ENCODE measurements around the gene AGRP.
"Not testable (repeated sequence)": the region's sequence is repeated elsewhere in the genome, so short reads cannot be mapped to it uniquely, and the experiment has no call there.

AGRP gene

GRCh38 chr16:67483150-67483549 is at the start of gene AGRP:
Gene AGRP, minus strand, starts transcription at chr16:67483547. Its CDS starts 149 bp downstream, at chr16:67483398.
- DNase-seq: no peak

- no peak for DNase-seq
Observed at GRCh38 chr16:67531247-67531646, 47.9 kb upstream of the AGRP start.

GRCh38 chr16:67530013-67530939 is 46.9 kb upstream of the AGRP start:
- DNase-seq: peak; percentile 73

- peak; percentile 67 for DNase-seq
Observed at GRCh38 chr16:67529582-67530012, 46.2 kb upstream of the AGRP start.

GRCh38 chr16:67528870-67529581 is 45.7 kb upstream of the AGRP start:
- DNase-seq: peak; percentile 80

- peak; percentile 75 for DNase-seq
Observed at GRCh38 chr16:67528222-67528869, 45.0 kb upstream of the AGRP start, which contains the start of gene RIPOR1. Gene RIPOR1, plus strand, starts transcription at chr16:67528829. Its CDS starts 9,618 bp downstream, at chr16:67538447.

- DNase-seq: no peak
Observed at GRCh38 chr16:67526149-67526791, 42.9 kb upstream of the AGRP start.

- no peak for DNase-seq
Observed at GRCh38 chr16:67525176-67525860, 42.0 kb upstream of the AGRP start.

- peak; percentile 99 for DNase-seq
Observed at GRCh38 chr16:67521095-67521804, 37.9 kb upstream of the AGRP start.

GRCh38 chr16:67519242-67519641 is 35.9 kb upstream of the AGRP start:
- no peak for DNase-seq

- DNase-seq: no peak
Observed at GRCh38 chr16:67518676-67519075, 35.3 kb upstream of the AGRP start.

GRCh38 chr16:67517661-67518423 is 34.5 kb upstream of the AGRP start:
- no peak for DNase-seq

GRCh38 chr16:67517155-67517445 is 33.8 kb upstream of the AGRP start:
- no peak for DNase-seq

GRCh38 chr16:67516296-67517154 is 33.2 kb upstream of the AGRP start:
- DNase-seq: no peak

GRCh38 chr16:67514382-67514828 is 31.1 kb upstream of the AGRP start:
- DNase-seq: peak; percentile 80

- not testable (repeated sequence) for DNase-seq
Observed at GRCh38 chr16:67513892-67514291, 30.5 kb upstream of the AGRP start.

GRCh38 chr16:67509016-67509415 is 25.7 kb upstream of the AGRP start:
- no peak for DNase-seq

- DNase-seq: no peak
Observed at GRCh38 chr16:67506468-67506867, 23.1 kb upstream of the AGRP start.
